ENCODE measurements around the gene BCAS1. TPM values are rescaled to one million over a fixed set of nuclear protein-coding genes. Genes with fewer than 3 reads are reported as not detected.

The BCAS1 gene
- polyA plus RNA-seq, 1 donor: 3.6 TPM

- no peak for DNase-seq (ENCODE audit: low read depth)
Observed at GRCh38 chr20:54048891-54049545, 21.4 kb downstream of the BCAS1 start.

GRCh38 chr20:54048481-54048880 lies 21.9 kb downstream of the BCAS1 start:
- DNase-seq (ENCODE audit: low read depth): no peak

GRCh38 chr20:54047720-54048119 lies 22.7 kb downstream of the BCAS1 start:
- DNase-seq (ENCODE audit: low read depth): no peak

GRCh38 chr20:54047048-54047447 lies 23.3 kb downstream of the BCAS1 start:
- no peak for DNase-seq (ENCODE audit: low read depth)

GRCh38 chr20:54044156-54044555 lies 26.2 kb downstream of the BCAS1 start:
- DNase-seq (ENCODE audit: low read depth): no peak

- no peak for DNase-seq (ENCODE audit: low read depth)
Observed at GRCh38 chr20:54043076-54043967, 27.1 kb downstream of the BCAS1 start.

- no peak for DNase-seq (ENCODE audit: low read depth)
Observed at GRCh38 chr20:54042021-54042420, 28.4 kb downstream of the BCAS1 start.

- DNase-seq (ENCODE audit: low read depth): no peak
Observed at GRCh38 chr20:54041336-54041735, 29.1 kb downstream of the BCAS1 start.

GRCh38 chr20:54040531-54040930 lies 29.9 kb downstream of the BCAS1 start:
- no peak for DNase-seq (ENCODE audit: low read depth)

- DNase-seq (ENCODE audit: low read depth): no peak
Observed at GRCh38 chr20:54038961-54039360, 31.4 kb downstream of the BCAS1 start.

GRCh38 chr20:54037525-54037924 lies 32.9 kb downstream of the BCAS1 start:
- no peak for DNase-seq (ENCODE audit: low read depth)

- no peak for DNase-seq (ENCODE audit: low read depth)
Observed at GRCh38 chr20:54029643-54030042, 40.8 kb downstream of the BCAS1 start.

- no peak for DNase-seq (ENCODE audit: low read depth)
Observed at GRCh38 chr20:54029176-54029575, 41.2 kb downstream of the BCAS1 start.

GRCh38 chr20:54028276-54029011 lies 42.0 kb downstream of the BCAS1 start:
- DNase-seq (ENCODE audit: low read depth): no peak

- DNase-seq (ENCODE audit: low read depth): no peak
Observed at GRCh38 chr20:54027704-54028103, 42.7 kb downstream of the BCAS1 start.

GRCh38 chr20:54026295-54027064 lies 43.9 kb downstream of the BCAS1 start:
- DNase-seq (ENCODE audit: low read depth): no peak

GRCh38 chr20:54025251-54025771 lies 45.1 kb downstream of the BCAS1 start:
- DNase-seq (ENCODE audit: low read depth): no peak

- DNase-seq (ENCODE audit: low read depth): no peak
Observed at GRCh38 chr20:54023406-54023805, 47.0 kb downstream of the BCAS1 start.

GRCh38 chr20:54021446-54022235 lies 48.8 kb downstream of the BCAS1 start:
- DNase-seq (ENCODE audit: low read depth): no peak

GRCh38 chr20:54020868-54021267 lies 49.5 kb downstream of the BCAS1 start:
- no peak for DNase-seq (ENCODE audit: low read depth)

- DNase-seq (ENCODE audit: low read depth): no peak
Observed at GRCh38 chr20:54020348-54020747, 50.0 kb downstream of the BCAS1 start.
